Measurements from ENCODE around the gene CHCT1.
A peak's percentile ranks its signal among the peaks of the same experiment; 100 is the strongest.
"Not testable (repeated sequence)": the region's sequence is repeated elsewhere in the genome, so short reads cannot be mapped to it uniquely, and the experiment has no call there.

Gene CHCT1

GRCh38 chr17:60421273-60422161 is 772 bp upstream of the CHCT1 start:
- peak; percentile 81 for TF ChIP-seq CTCF (conservative IDR thresholded peaks at IDR 0.05; ENCODE audit: low read depth, low read length)
- peak overlapping the region; percentile 63 for H3K4me3 ChIP-seq (ENCODE audit: low read depth, low read length)
- DNase-seq (ENCODE audit: low read depth), result peak; percentile 55

GRCh38 chr17:60423865-60424264 is 1.6 kb downstream of the CHCT1 start:
- no peak overlapping the region for H3K4me3 ChIP-seq (ENCODE audit: low read depth, low read length)
- DNase-seq (ENCODE audit: low read depth), result no peak
- TF ChIP-seq CTCF (conservative IDR thresholded peaks at IDR 0.05; ENCODE audit: low read depth, low read length), result no peak

- no peak for TF ChIP-seq CTCF (conservative IDR thresholded peaks at IDR 0.05; ENCODE audit: low read depth, low read length)
Observed at GRCh38 chr17:60425626-60426025, 3.3 kb downstream of the CHCT1 start.

GRCh38 chr17:60426596-60426995 is 4.3 kb downstream of the CHCT1 start:
- H3K4me3 ChIP-seq (ENCODE audit: low read depth, low read length), result no peak overlapping the region
- DNase-seq (ENCODE audit: low read depth), result no peak
- no peak for TF ChIP-seq CTCF (conservative IDR thresholded peaks at IDR 0.05; ENCODE audit: low read depth, low read length)

More at GRCh38 chr17:60425626-60426025, 3.3 kb downstream of the CHCT1 start:
- DNase-seq (ENCODE audit: low read depth), result no peak
- no peak overlapping the region for H3K4me3 ChIP-seq (ENCODE audit: low read depth, low read length)

GRCh38 chr17:60428491-60428890 is 6.2 kb downstream of the CHCT1 start:
- DNase-seq (ENCODE audit: low read depth), result not testable (repeated sequence)

GRCh38 chr17:60430561-60430960 is 8.3 kb downstream of the CHCT1 start:
- DNase-seq (ENCODE audit: low read depth); H3K4me3 ChIP-seq (ENCODE audit: low read depth, low read length): not testable (repeated sequence)

More at GRCh38 chr17:60428491-60428890, 6.2 kb downstream of the CHCT1 start:
- H3K4me3 ChIP-seq (ENCODE audit: low read depth, low read length), result not testable (repeated sequence)

GRCh38 chr17:60433021-60433997 is 11.0 kb downstream of the CHCT1 start:
- H3K4me3 ChIP-seq (ENCODE audit: low read depth, low read length), result not testable (repeated sequence)

More at GRCh38 chr17:60433021-60433997, 11.0 kb downstream of the CHCT1 start:
- DNase-seq (ENCODE audit: low read depth), result not testable (repeated sequence)
